Cardiac septum (tissue), 1 donor: ENCODE measurements around the gene IGF1R. TPM values are rescaled to one million over a fixed set of nuclear protein-coding genes. Genes with fewer than 3 reads are reported as not detected.
A peak's percentile ranks its signal among the peaks of the same experiment; 100 is the strongest.

Experiments used
- DNase-seq: peaks from one replicate; pipeline ENCODE4 v3.0.0-alpha.2; 2020; ENCODE audit warnings: low spot score
- intact Hi-C: fragments of 100-400 bp; cut with DNase I; formaldehyde crosslinking; loops from one replicate; pipeline ENCODE4 v1.14.0; 2022
- total RNA-seq: library from RNA; stranded (reverse); fragmentation: NEBNext Ultra II Directional; extraction: Animal tissue kit (Norgen Biotek cat#: 25700); gene quantifications from one replicate; pipeline ENCODE4 v1.2.1, GENCODE V29; 2021
- donor health status: DM: no; HTN: no; CAD: no.

The IGF1R gene
- total RNA-seq, 1 donor from 2014 or later, result 57.2 TPM

GRCh38 chr15:98719137-98719740, 70.9 kb downstream of the IGF1R start:
- intact Hi-C loops, result loop anchor here (5.0 kb wide), 1 partner anchor 338 kb away; no protein-coding TSS in a partner anchor

DNA sequence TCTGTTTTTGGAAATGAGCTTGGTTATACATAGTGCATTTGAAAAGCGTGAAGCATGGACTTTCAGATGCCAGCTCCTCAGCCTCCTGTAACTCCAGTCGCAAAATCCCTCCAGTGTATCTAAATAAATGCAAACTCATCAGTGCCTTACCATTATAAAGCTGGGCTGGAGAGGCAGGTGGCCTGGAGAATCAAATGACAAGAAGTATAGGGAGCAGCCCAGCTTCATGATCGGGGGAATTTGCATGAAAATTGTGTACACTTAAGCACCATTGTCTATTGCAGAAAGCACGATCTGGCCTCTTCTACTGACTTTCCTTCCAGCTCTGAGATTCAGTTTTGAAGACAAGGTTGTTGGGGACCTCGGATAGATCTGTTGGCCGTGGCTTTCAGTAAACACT, 71.7 kb downstream of the IGF1R start:
- DNase-seq, result peak; percentile 38
- intact Hi-C loops, result loop anchor here (2.0 to 10.0 kb wide), 2 partner anchors 45 to 57 kb away; no protein-coding TSS in a partner anchor

More at GRCh38 chr15:98719137-98719740, 70.9 kb downstream of the IGF1R start:
- no peak for DNase-seq

DNA sequence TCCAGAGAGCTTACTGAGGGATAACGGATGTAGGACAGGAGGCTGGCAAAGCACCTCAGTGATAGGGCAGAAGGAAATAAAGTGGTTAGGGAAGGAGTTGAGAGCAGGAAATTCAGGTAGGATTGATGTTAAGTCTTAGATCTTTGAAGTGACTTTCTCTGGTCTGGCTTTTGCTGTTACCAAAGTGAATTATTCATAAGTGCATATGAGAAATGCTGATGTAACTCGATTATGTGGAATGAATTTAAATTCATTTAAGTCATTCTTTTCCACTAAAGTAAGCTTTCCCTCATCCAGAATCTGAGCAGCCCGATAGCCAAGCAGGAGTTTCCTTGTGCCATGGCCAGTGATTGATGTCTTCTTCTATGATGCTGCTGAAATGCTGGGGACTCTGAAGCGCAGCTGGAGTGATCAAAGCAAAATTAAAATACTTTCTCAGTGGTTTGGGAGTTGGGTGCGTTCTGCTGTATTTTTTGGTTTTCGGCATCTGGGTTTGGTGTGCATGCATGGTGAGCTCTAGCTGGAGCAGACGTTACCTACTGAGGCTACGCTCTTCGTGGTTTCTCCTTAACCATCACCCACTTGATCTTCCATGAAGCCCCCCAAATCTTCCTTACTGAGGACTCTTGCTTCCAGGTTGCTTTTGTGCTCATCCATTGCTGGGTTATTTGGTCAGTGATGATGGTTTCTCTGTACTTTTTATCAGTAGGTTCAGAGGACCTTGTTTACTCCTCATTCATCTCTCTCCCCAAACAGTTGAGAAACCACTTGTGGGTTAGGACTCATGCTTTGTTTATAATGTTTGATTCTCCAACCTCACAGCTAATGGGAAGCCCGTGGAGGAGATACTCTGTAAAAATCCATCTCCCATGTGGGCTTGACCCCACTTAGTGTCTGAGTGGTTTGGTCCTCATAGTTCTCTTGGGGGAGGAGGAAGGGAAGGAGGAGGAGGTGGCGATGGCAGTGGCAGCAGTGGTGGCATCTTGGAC, 72.5 kb downstream of the IGF1R start:
- intact Hi-C loops, result loop anchor here (2.0 to 10.0 kb wide), 2 partner anchors 46 to 56 kb away; no protein-coding TSS in a partner anchor

GRCh38 chr15:98722209-98722608, 73.9 kb downstream of the IGF1R start:
- no peak for DNase-seq
- intact Hi-C loops, result loop anchor here (10.0 kb wide), 1 partner anchor 47 kb away; no protein-coding TSS in a partner anchor

More for the DNA sequence above, 72.5 kb downstream of the IGF1R start:
- no peak for DNase-seq

DNA sequence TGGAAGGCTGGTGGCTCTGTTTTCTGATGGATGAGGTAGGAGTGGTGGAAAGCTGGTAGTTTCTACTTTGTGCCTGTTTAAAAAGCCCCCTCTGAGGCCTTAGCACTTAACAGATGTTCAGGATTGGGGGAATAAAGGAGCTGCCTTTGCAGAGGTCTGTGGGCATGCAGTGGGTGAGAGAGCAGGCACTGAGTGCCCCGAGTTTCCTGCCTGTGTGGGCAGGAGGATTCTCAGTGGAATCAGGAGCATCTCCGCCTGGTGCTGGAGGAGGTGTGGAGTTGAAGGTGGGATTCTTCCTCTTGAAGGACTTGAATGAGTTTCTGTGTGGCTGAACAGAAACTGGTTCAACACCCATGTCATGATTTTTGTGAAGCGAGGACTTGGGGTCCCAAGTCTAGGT, 74.3 kb downstream of the IGF1R start:
- DNase-seq, result no peak
- intact Hi-C loops, result loop anchor here (10.0 kb wide), 1 partner anchor 48 kb away; no protein-coding TSS in a partner anchor

GRCh38 chr15:98723195-98723594, 74.9 kb downstream of the IGF1R start:
- intact Hi-C loops, result loop anchor here (10.0 kb wide), 1 partner anchor 48 kb away; no protein-coding TSS in a partner anchor

DNA sequence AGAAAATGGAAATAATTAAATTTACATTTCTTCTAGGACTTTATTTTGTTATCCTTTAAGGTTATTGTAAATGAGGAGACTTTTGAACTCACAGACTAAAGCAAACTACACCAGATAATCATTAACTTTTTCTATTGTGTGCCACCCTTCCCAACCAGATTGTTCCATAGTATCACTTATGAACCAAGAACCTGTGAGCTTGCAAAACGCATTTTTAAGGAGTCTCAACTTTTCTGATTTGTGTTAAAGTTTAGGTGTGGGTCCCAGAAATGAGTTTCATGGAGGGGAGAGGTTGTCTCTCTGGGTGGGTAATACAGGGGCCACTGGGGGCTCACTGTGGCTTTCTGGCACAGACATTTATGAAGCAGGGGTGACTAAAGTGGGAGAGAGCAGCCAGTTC, 75.7 kb downstream of the IGF1R start:
- intact Hi-C loops, result loop anchor here (10.0 kb wide), 1 partner anchor 49 kb away; no protein-coding TSS in a partner anchor
- DNase-seq, result no peak

More at GRCh38 chr15:98723195-98723594, 74.9 kb downstream of the IGF1R start:
- no peak for DNase-seq

GRCh38 chr15:98724494-98724893, 76.2 kb downstream of the IGF1R start:
- no peak for DNase-seq
- intact Hi-C loops, result loop anchor here (10.0 kb wide), 1 partner anchor 50 kb away; no protein-coding TSS in a partner anchor

GRCh38 chr15:98725874-98726273, 77.5 kb downstream of the IGF1R start:
- no peak for DNase-seq
- intact Hi-C loops, result loop anchor here (5.0 to 10.0 kb wide), 2 partner anchors 51 to 79 kb away; partner anchors contain the start of gene IGF1R

GRCh38 chr15:98727115-98728040, 79.0 kb downstream of the IGF1R start:
- peak; percentile 95 for DNase-seq
- intact Hi-C loops, result loop anchor here (5.0 to 10.0 kb wide), 2 partner anchors 53 to 80 kb away; partner anchors contain the start of gene IGF1R

GRCh38 chr15:98728082-98728810, 79.9 kb downstream of the IGF1R start:
- intact Hi-C loops, result loop anchor here (5.0 to 10.0 kb wide), 2 partner anchors 53 to 81 kb away; partner anchors contain the start of gene IGF1R
- no peak for DNase-seq

- intact Hi-C loops, result loop anchor here (5.0 to 10.0 kb wide), 2 partner anchors 54 to 81 kb away; partner anchors contain the start of gene IGF1R
- no peak for DNase-seq
Observed at GRCh38 chr15:98728811-98729160, 80.4 kb downstream of the IGF1R start.

- DNase-seq, result no peak
- intact Hi-C loops, result loop anchor here (5.0 to 10.0 kb wide), 2 partner anchors 55 to 82 kb away; partner anchors contain the start of gene IGF1R
Observed at GRCh38 chr15:98729446-98730042, 81.2 kb downstream of the IGF1R start.

- intact Hi-C loops, result no loop called here
Observed at GRCh38 chr15:98730860-98731711, 82.7 kb downstream of the IGF1R start.

GRCh38 chr15:98731712-98732450, 83.5 kb downstream of the IGF1R start:
- intact Hi-C loops, result no loop called here
- DNase-seq, result no peak

More at GRCh38 chr15:98730860-98731711, 82.7 kb downstream of the IGF1R start:
- no peak for DNase-seq

DNA sequence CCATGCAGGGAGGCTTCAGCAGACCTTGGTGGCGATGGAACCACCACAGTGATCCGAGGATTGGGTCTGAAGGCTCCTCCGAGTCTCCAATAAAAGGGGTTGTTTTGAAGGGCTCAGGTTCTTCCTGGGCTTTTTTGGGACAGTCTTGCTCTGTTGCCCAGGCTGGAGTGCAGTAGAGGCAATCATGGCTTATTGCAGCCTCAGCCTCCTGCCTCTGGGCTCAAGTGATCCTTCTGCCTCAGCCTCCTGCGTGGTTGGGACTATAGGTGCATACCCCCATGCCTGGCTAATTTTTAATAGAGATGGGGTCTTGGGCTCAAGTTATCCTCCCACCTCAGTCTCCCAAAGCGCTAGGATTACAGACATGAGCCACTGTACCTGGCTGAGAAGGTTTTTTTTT, 84.8 kb downstream of the IGF1R start:
- no peak for DNase-seq
- intact Hi-C loops, result no loop called here
